ENCODE data around the gene KBTBD7. TPM values are rescaled to one million over a fixed set of nuclear protein-coding genes. Genes with fewer than 3 reads are reported as not detected.

KBTBD7 gene
- total and polyA plus RNA-seq, 9 of the 15 experiments (the other 6 are each of a cell fraction or from before 2014, with no cell fraction given), result 1.8 to 4.4 (median 3.3) TPM

GRCh38 chr13:41193919-41194824, at the start of gene KBTBD7 (continued):
- no peak for TF ChIP-seq ZNF347 (CRISPR knock-in tag; IDR thresholded peaks at IDR 0.05; ENCODE audit: low read depth)
- TF ChIP-seq KDM5B (IDR thresholded peaks at IDR 0.05; ENCODE audit: insufficient replicate concordance, low read depth, low read length), result peak; percentile 61
- TF ChIP-seq ZC3H4 (CRISPR knock-in tag; IDR thresholded peaks at IDR 0.05; ENCODE audit: borderline replicate concordance), result no peak
- 0 out of 2 replicates have a peak, but pooled peaks have one; percentile 24 for TF ChIP-seq ZBTB40 (IDR thresholded peaks at IDR 0.05)
- TF ChIP-seq ZBTB40 (CRISPR knock-in tag; IDR thresholded peaks at IDR 0.05), result no peak
- TF ChIP-seq ASH1L (IDR thresholded peaks at IDR 0.05; ENCODE audit: borderline replicate concordance, low read depth, partially characterized antibody), result no peak
- no peak for TF ChIP-seq ELK1 (CRISPR knock-in tag; IDR thresholded peaks at IDR 0.05)
- peak in 1 of 3 experiments; percentile 70; a peak in 1 of 6 replicates for TF ChIP-seq ZBTB11 (CRISPR knock-in tag; IDR thresholded peaks at IDR 0.05)
- peak; percentile 48; the same call in 1 of the 2 replicates for TF ChIP-seq GABPA (tag; conservative IDR thresholded peaks at IDR 0.05; ENCODE audit: low read depth)
